CMK (cell line): ENCODE measurements around the gene HSPB6.

Experiments used
- DNase-seq: peaks from one replicate; pipeline ENCODE4 v3.0.0-alpha.2; 2010; ENCODE audit warnings: low read depth

Gene HSPB6

GRCh38 chr19:35764432-35765315 is 7.8 kb upstream of the HSPB6 start:
- DNase-seq, result no peak

- DNase-seq, result no peak
These were observed 4.0 kb upstream of the HSPB6 start for GRCh38 chr19:35760711-35761349.

GRCh38 chr19:35759697-35760096 is 2.9 kb upstream of the HSPB6 start:
- no peak for DNase-seq

GRCh38 chr19:35757749-35758608 is 1.1 kb upstream of the HSPB6 start, which contains the start of gene PROSER3:
PROSER3 (plus strand) TSS chr19:35758176; CDS start chr19:35758216, 40 bp downstream.
- DNase-seq, result peak; percentile 98

GRCh38 chr19:35757231-35757748 is 461 bp upstream of the HSPB6 start:
- no peak for DNase-seq

GRCh38 chr19:35755550-35756376 is 1.1 kb downstream of the HSPB6 start:
- no peak for DNase-seq

- no peak for DNase-seq
These were observed 1.7 kb downstream of the HSPB6 start for GRCh38 chr19:35755131-35755549.

GRCh38 chr19:35754370-35755130 is 2.3 kb downstream of the HSPB6 start:
- no peak for DNase-seq

GRCh38 chr19:35753634-35754369 is 3.0 kb downstream of the HSPB6 start:
- no peak for DNase-seq

GRCh38 chr19:35752746-35753350 is 4.0 kb downstream of the HSPB6 start:
- DNase-seq, result no peak

- DNase-seq, result no peak
These were observed 4.7 kb downstream of the HSPB6 start for GRCh38 chr19:35751839-35752745.

GRCh38 chr19:35750167-35750566 is 6.7 kb downstream of the HSPB6 start:
- no peak for DNase-seq

- peak; percentile 99 for DNase-seq
These were observed 8.5 kb downstream of the HSPB6 start, which contains the start of gene LIN37 for GRCh38 chr19:35748106-35749020. LIN37 (plus strand) TSS chr19:35748576; CDS start chr19:35748725, 149 bp downstream.

GRCh38 chr19:35746531-35746930 is 10.3 kb downstream of the HSPB6 start:
- DNase-seq, result no peak

GRCh38 chr19:35746087-35746462 is 10.8 kb downstream of the HSPB6 start:
- no peak for DNase-seq

GRCh38 chr19:35745328-35746086 is 11.3 kb downstream of the HSPB6 start, which contains the start of the genes PSENEN and U2AF1L4:
PSENEN (plus strand) TSS chr19:35745651; CDS start chr19:35745931, 280 bp downstream.
U2AF1L4 (minus strand) TSS chr19:35745418; CDS start chr19:35745391, 27 bp downstream.
- DNase-seq, result peak; percentile 99
